Thymus (tissue), 11 donors: ENCODE measurements around the gene RAB4A. TPM values are rescaled to one million over a fixed set of nuclear protein-coding genes. Genes with fewer than 3 reads are reported as not detected.

Experiments
- DNase-seq, 9 donors: peaks; one replicate each; pipeline ENCODE4 v3.0.0-alpha.2; 2013; ENCODE audit warnings: low spot score in 9 of 9, low read depth in 6 of 9, missing footprints in 1 of 9
- H3K27ac ChIP-seq, 2 donors: one replicate each; pipeline ENCODE4 v1.5.1; 2013; ENCODE audit warnings: control low read depth in 1 of 2, low read depth in 1 of 2, low read length in 1 of 2, mild to moderate bottlenecking in 1 of 2, moderate library complexity in 1 of 2
- H3K27me3 ChIP-seq, 2 donors: one replicate each; pipeline ENCODE4 v1.5.1; 2013; ENCODE audit warnings: low read length in 1 of 2; ENCODE audit not compliant: control insufficient read depth in 2 of 2, insufficient read depth in 1 of 2
- H3K36me3 ChIP-seq, 2 donors: one replicate each; pipeline ENCODE4 v1.5.1; 2013; ENCODE audit warnings: low read length in 1 of 2, mild to moderate bottlenecking in 1 of 2, moderate library complexity in 1 of 2; ENCODE audit not compliant: control insufficient read depth in 2 of 2, insufficient read depth in 2 of 2
- H3K4me1 ChIP-seq, 2 donors: one replicate each; pipeline ENCODE4 v1.5.1; 2013; ENCODE audit warnings: low read length in 2 of 2; ENCODE audit not compliant: control insufficient read depth in 2 of 2, insufficient read depth in 2 of 2
- H3K4me3 ChIP-seq, 2 donors: one replicate each; pipeline ENCODE4 v1.5.1; 2013; ENCODE audit warnings: low read length in 2 of 2, control low read depth in 1 of 2, mild to moderate bottlenecking in 1 of 2
- H3K9me3 ChIP-seq, 2 donors: one replicate each; pipeline ENCODE4 v1.5.1; 2013; ENCODE audit warnings: low read length in 1 of 2, mild to moderate bottlenecking in 1 of 2; ENCODE audit not compliant: control insufficient read depth in 2 of 2, insufficient read depth in 1 of 2
- WGBS: extraction: QIAGEN DNeasy Blood & Tissue Kit; methylation state at CpG from one replicate; pipeline ENCODE4 v1.1.7; 2013; 5-methylcytosine and 5-hydroxymethylcytosine counted together
- polyA plus RNA-seq: library from polyadenylated mRNA; stranded (reverse); fragments of 200-250 nt; gene quantifications from one replicate; pipeline ENCODE4 v1.2.3, GENCODE V29; 2013
- total RNA-seq: library from RNA; stranded (reverse); fragments of 120-200 nt; gene quantifications from one replicate; pipeline ENCODE4 v1.2.4, GENCODE V29; 2013
- donor health status: healthy.

RAB4A gene
- total and polyA plus RNA-seq, 2 donors: 32.0 to 39.6 TPM

- WGBS: 94% methylated on average over 2 of the region's 2 CpGs
- no peak overlapping the region for H3K27ac ChIP-seq
- no peak overlapping the region for H3K4me3 ChIP-seq
- no peak for DNase-seq
- H3K36me3 ChIP-seq: no peaks in the 10 kb centered on the region
- peaks cover 2 to 33% of the 10 kb centered on the region in 2 donors for H3K4me1 ChIP-seq
- no peaks in the 10 kb centered on the region for H3K27me3 ChIP-seq
- no peaks in the 10 kb centered on the region for H3K9me3 ChIP-seq
Observed at GRCh38 chr1:229228522-229228921, 42.4 kb upstream of the RAB4A start.

- Histone ChIP-seq H3K4me1 (peaks cover 2 to 33% of the 10 kb centered on the region in 2 donors), H3K9me3 (no peaks in the 10 kb centered on the region), H3K36me3 (no peaks in the 10 kb centered on the region), H3K27me3 (no peaks in the 10 kb centered on the region), H3K4me3 (no peak overlapping the region), H3K27ac (peak overlapping the region; percentile 10 to 45)
- peak in 2 of 9 donors; percentile 27 to 50 for DNase-seq
- WGBS: 47% methylated on average over 7 of the region's 7 CpGs
Observed at GRCh38 chr1:229229137-229229720, 41.7 kb upstream of the RAB4A start.

- DNase-seq: no peak
- peaks cover 2 to 33% of the 10 kb centered on the region in 2 donors for H3K4me1 ChIP-seq
- peak overlapping the region in 1 of 2 donors; percentile 42 for H3K27ac ChIP-seq
- H3K4me3 ChIP-seq: no peak overlapping the region
- H3K27me3 ChIP-seq: no peaks in the 10 kb centered on the region
- no peaks in the 10 kb centered on the region for H3K9me3 ChIP-seq
- H3K36me3 ChIP-seq: no peaks in the 10 kb centered on the region
- WGBS: 52% methylated on average over 4 of the region's 4 CpGs
Observed at GRCh38 chr1:229229721-229230139, 41.2 kb upstream of the RAB4A start.

GRCh38 chr1:229230140-229230892 lies 40.6 kb upstream of the RAB4A start:
- H3K27ac ChIP-seq: peak overlapping the region in 1 of 2 donors; percentile 19
- no peak overlapping the region for H3K4me3 ChIP-seq
- peaks cover 2 to 33% of the 10 kb centered on the region in 2 donors for H3K4me1 ChIP-seq
- H3K36me3 ChIP-seq: no peaks in the 10 kb centered on the region
- no peak for DNase-seq
- WGBS: 58% methylated on average over 14 of the region's 14 CpGs
- no peaks in the 10 kb centered on the region for H3K27me3 ChIP-seq
- H3K9me3 ChIP-seq: no peaks in the 10 kb centered on the region

- Histone ChIP-seq H3K27me3 (no peaks in the 10 kb centered on the region), H3K4me3 (no peak overlapping the region), H3K4me1 (peaks cover 2 to 33% of the 10 kb centered on the region in 2 donors), H3K36me3 (no peaks in the 10 kb centered on the region), H3K27ac (no peak overlapping the region), H3K9me3 (no peaks in the 10 kb centered on the region)
- WGBS: 95% methylated on average over 9 of the region's 9 CpGs
- no peak for DNase-seq
Observed at GRCh38 chr1:229230893-229231753, 39.8 kb upstream of the RAB4A start.

- H3K4me3 ChIP-seq: no peak overlapping the region
- 98% methylated on average over 3 of the region's 3 CpGs for WGBS
- no peak overlapping the region for H3K27ac ChIP-seq
- H3K4me1 ChIP-seq: peaks cover 2 to 33% of the 10 kb centered on the region in 2 donors
- DNase-seq: no peak
- H3K27me3 ChIP-seq: no peaks in the 10 kb centered on the region
- no peaks in the 10 kb centered on the region for H3K36me3 ChIP-seq
- no peaks in the 10 kb centered on the region for H3K9me3 ChIP-seq
Observed at GRCh38 chr1:229231754-229232119, 39.2 kb upstream of the RAB4A start.

- H3K27me3 ChIP-seq: no peaks in the 10 kb centered on the region
- no peak for DNase-seq
- no peak overlapping the region for H3K4me3 ChIP-seq
- no peaks in the 10 kb centered on the region for H3K9me3 ChIP-seq
- no peak overlapping the region for H3K27ac ChIP-seq
- peaks cover 0 to 13% of the 10 kb centered on the region in 2 donors for H3K4me1 ChIP-seq
- no peaks in the 10 kb centered on the region for H3K36me3 ChIP-seq
- WGBS: 97% methylated on average over 13 of the region's 13 CpGs
Observed at GRCh38 chr1:229234870-229235472, 35.9 kb upstream of the RAB4A start.

- no peaks in the 10 kb centered on the region for H3K27me3 ChIP-seq
- no peaks in the 10 kb centered on the region for H3K36me3 ChIP-seq
- no peak overlapping the region for H3K27ac ChIP-seq
- H3K9me3 ChIP-seq: no peaks in the 10 kb centered on the region
- WGBS: 98% methylated on average over 2 of the region's 2 CpGs
- no peak for DNase-seq
- H3K4me1 ChIP-seq: no peaks in the 10 kb centered on the region
- no peak overlapping the region for H3K4me3 ChIP-seq
Observed at GRCh38 chr1:229237320-229237719, 33.6 kb upstream of the RAB4A start.
